ENCODE data around the gene PIK3CG.
A peak's percentile ranks its signal among the peaks of the same experiment; 100 is the strongest.
"Not testable (repeated sequence)": the region's sequence is repeated elsewhere in the genome, so short reads cannot be mapped to it uniquely, and the experiment has no call there.

PIK3CG gene

GRCh38 chr7:106915873-106916272, 50.8 kb downstream of the PIK3CG start:
- DNase-seq, result no peak
- intact Hi-C loops (cut with DNase I), result no loop called here

GRCh38 chr7:106916679-106917078, 51.6 kb downstream of the PIK3CG start:
- no peak for DNase-seq
- intact Hi-C loops (cut with DNase I), result no loop called here

GRCh38 chr7:106918991-106919390, 53.9 kb downstream of the PIK3CG start:
- intact Hi-C loops (cut with DNase I), result no loop called here
- no peak for DNase-seq

GRCh38 chr7:106924468-106924867, 59.4 kb downstream of the PIK3CG start:
- intact Hi-C loops (cut with DNase I); DNase-seq: not testable (repeated sequence)

- intact Hi-C loops (cut with DNase I), result no loop called here
- no peak for DNase-seq
Observed at GRCh38 chr7:106926892-106927291, 61.8 kb downstream of the PIK3CG start.

- peak in 9 of 42 donors; percentile 4 to 50 (median 27) for DNase-seq
- intact Hi-C loops (cut with DNase I), result no loop called here
Observed at GRCh38 chr7:106927536-106927935, 62.5 kb downstream of the PIK3CG start.

- DNase-seq; intact Hi-C loops (cut with DNase I): not testable (repeated sequence)
Observed at GRCh38 chr7:106929616-106930015, 64.5 kb downstream of the PIK3CG start.

- intact Hi-C loops (cut with DNase I), result no loop called here
Observed at GRCh38 chr7:106936236-106936635, 71.2 kb downstream of the PIK3CG start.

GRCh38 chr7:106938122-106938521, 73.0 kb downstream of the PIK3CG start:
- DNase-seq; intact Hi-C loops (cut with DNase I): not testable (repeated sequence)

More at GRCh38 chr7:106936236-106936635, 71.2 kb downstream of the PIK3CG start:
- no peak for DNase-seq

GRCh38 chr7:106938803-106939202, 73.7 kb downstream of the PIK3CG start:
- intact Hi-C loops (cut with DNase I), result no loop called here

GRCh38 chr7:106944035-106944665, 79.1 kb downstream of the PIK3CG start:
- intact Hi-C loops (cut with DNase I), result loop anchor here (10.0 kb wide), 1 partner anchor 201 kb away; no protein-coding TSS in a partner anchor
- peak in 4 of 42 donors; percentile 17 to 41 (median 18) for DNase-seq

More at GRCh38 chr7:106938803-106939202, 73.7 kb downstream of the PIK3CG start:
- no peak for DNase-seq

- peak in 32 of 42 donors; percentile 12 to 77 (median 46) for DNase-seq
- intact Hi-C loops (cut with DNase I), result loop anchor here (10.0 kb wide), 1 partner anchor 198 kb away; no protein-coding TSS in a partner anchor
Observed at GRCh38 chr7:106947244-106947728, 82.2 kb downstream of the PIK3CG start.

- intact Hi-C loops (cut with DNase I), result no loop called here
- no peak for DNase-seq
Observed at GRCh38 chr7:106952001-106952657, 87.0 kb downstream of the PIK3CG start.

- intact Hi-C loops (cut with DNase I), result no loop called here
Observed at GRCh38 chr7:106952658-106953231, 87.7 kb downstream of the PIK3CG start.

GRCh38 chr7:106954840-106955239, 89.8 kb downstream of the PIK3CG start:
- DNase-seq, result no peak
- intact Hi-C loops (cut with DNase I), result no loop called here

More at GRCh38 chr7:106952658-106953231, 87.7 kb downstream of the PIK3CG start:
- peak in 34 of 42 donors; percentile 20 to 89 (median 52) for DNase-seq

GRCh38 chr7:106955857-106956256, 90.8 kb downstream of the PIK3CG start:
- intact Hi-C loops (cut with DNase I); DNase-seq: not testable (repeated sequence)
